ENCODE measurements around the gene KCNMB4. TPM values are rescaled to one million over a fixed set of nuclear protein-coding genes. Genes with fewer than 3 reads are reported as not detected.

The KCNMB4 gene
- polyA plus RNA-seq, 1 of the 3 experiments (the other 2 are of a cell fraction) = 0.74 TPM

GRCh38 chr12:70418101-70418500, 52.0 kb downstream of the KCNMB4 start:
- Histone ChIP-seq H3K9me3 (no peaks in the 10 kb centered on the region), H4K20me1 (ENCODE audit: insufficient read depth) (no peaks in the 10 kb centered on the region), H3K27ac (ENCODE audit: low read depth in 2 of 2, low read length in 1 of 2) (no peak overlapping the region), H3K4me3 (ENCODE audit: low read depth in 2 of 2, low read length in 1 of 2) (no peak overlapping the region), H3K9me2 (no peaks in the 10 kb centered on the region), H2AFZ (ENCODE audit: low read depth) (no peak overlapping the region), H3K4me2 (no peak overlapping the region), H3K9ac (no peak overlapping the region), H3K27me3 (ENCODE audit: insufficient read depth) (no peaks in the 10 kb centered on the region), H3K4me1 (ENCODE audit: control insufficient read depth in 1 of 2, insufficient read depth in 2 of 2, low read depth in 1 of 2, low read length in 1 of 2) (no peaks in the 10 kb centered on the region; a peak in 1 of 4 replicates), H3F3A (replicated peaks; ENCODE audit: insufficient read depth) (no peaks in the 10 kb centered on the region), H3K79me2 (ENCODE audit: insufficient read depth) (no peaks in the 10 kb centered on the region), H3K36me3 (replicated peaks in 1 of 2; ENCODE audit: control insufficient read depth in 1 of 2, insufficient read depth in 2 of 2, low read length in 1 of 2) (no peaks in the 10 kb centered on the region)
- WGBS (ENCODE audit: low lambda C conversion rate) = 40% methylated on average over 3 of the region's 3 CpGs
- POLR2A ChIA-PET = no interaction called here
- DNase-seq = no peak
- TF ChIP-seq CHD2 (IDR thresholded peaks at IDR 0.05; ENCODE audit: low read length, partially characterized antibody) (no peak), NFIC (IDR thresholded peaks at IDR 0.05; ENCODE audit: borderline replicate concordance) (no peak), USF1 (IDR thresholded peaks at IDR 0.05; ENCODE audit: borderline replicate concordance, low read depth) (no peak), TAF1 (IDR thresholded peaks at IDR 0.05; ENCODE audit: borderline replicate concordance, low read depth, low read length) (no peak), USF2 (IDR thresholded peaks at IDR 0.05; ENCODE audit: borderline replicate concordance, low read depth, low read length) (no peak), TCF12 (IDR thresholded peaks at IDR 0.05) (no peak), FOXJ3 (CRISPR knock-in tag; IDR thresholded peaks at IDR 0.05) (no peak), REST (IDR thresholded peaks at IDR 0.05; ENCODE audit: low read depth, low read length) (no peak), EP300 (IDR thresholded peaks at IDR 0.05; ENCODE audit: borderline replicate concordance in 1 of 2, low read depth in 1 of 2, low read length in 1 of 2) (no peak), GATA2 (CRISPR knock-in tag; IDR thresholded peaks at IDR 0.05) (no peak), TEAD4 (IDR thresholded peaks at IDR 0.05; ENCODE audit: borderline replicate concordance, insufficient read depth) (no peak), MXI1 (IDR thresholded peaks at IDR 0.05; ENCODE audit: low read depth, low read length) (no peak), JUND (IDR thresholded peaks at IDR 0.05) (no peak), FOSL2 (IDR thresholded peaks at IDR 0.05; ENCODE audit: borderline replicate concordance, low read depth) (no peak), POLR2AphosphoS5 (IDR thresholded peaks at IDR 0.05; ENCODE audit: low read depth, low read length) (no peak)
- CTCF ChIA-PET = interaction anchor here (1.6 kb wide), 1 partner anchor 14 kb away, joined by 4 read pairs; no protein-coding TSS in a partner anchor
